Activated CD8-positive, alpha-beta memory T cell treated with anti-CD3 and anti-CD28 coated beads, Interleukin-2, amount 50 U/mL, for 48 hours (primary cell): ENCODE results near the gene CYTL1.
"Not testable (repeated sequence)": the region's sequence is repeated elsewhere in the genome, so short reads cannot be mapped to it uniquely, and the experiment has no call there.

Experiments used
- DNase-seq: peaks from one replicate; pipeline ENCODE4 v3.0.0-alpha.2; 2020

Gene CYTL1

DNA sequence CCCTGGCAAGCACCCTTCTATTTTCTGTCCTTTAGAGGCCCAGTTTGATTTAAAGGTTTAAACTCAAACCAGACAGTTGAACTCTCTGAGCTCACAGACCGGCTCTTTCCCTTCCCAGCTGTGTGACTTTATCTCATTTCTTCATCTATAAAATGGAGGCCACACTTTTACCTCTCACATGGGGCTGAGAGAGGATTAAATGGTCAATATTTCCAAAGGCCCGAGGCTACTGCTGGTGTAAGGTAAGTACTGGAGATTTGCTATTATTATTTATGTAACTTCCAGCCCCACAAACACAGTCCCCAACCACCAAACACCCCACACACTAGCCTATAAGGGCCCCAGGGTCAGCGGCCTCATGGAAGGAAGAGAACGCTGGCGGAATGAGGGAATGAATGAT, 13.6 kb upstream of the CYTL1 start:
- no peak for DNase-seq

DNA sequence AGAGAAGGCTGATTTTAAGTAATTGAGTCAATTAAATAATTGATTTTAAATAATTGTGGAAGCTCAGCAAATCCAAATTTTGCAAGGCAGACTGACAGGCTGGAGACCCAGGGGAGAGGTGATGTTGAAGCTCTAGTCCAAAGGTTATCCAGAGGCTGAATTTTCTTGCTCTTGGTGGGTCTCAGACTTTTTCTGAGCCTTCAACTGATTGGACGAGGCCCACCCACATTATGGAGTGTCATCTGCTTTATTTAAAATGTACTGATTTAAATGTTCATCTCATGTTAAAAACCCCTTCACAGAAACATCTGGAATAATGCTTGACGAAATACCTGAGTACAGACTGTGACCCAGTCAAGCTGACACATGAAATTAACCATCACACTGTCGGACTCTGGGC, 11.7 kb upstream of the CYTL1 start:
- DNase-seq, result no peak

DNA sequence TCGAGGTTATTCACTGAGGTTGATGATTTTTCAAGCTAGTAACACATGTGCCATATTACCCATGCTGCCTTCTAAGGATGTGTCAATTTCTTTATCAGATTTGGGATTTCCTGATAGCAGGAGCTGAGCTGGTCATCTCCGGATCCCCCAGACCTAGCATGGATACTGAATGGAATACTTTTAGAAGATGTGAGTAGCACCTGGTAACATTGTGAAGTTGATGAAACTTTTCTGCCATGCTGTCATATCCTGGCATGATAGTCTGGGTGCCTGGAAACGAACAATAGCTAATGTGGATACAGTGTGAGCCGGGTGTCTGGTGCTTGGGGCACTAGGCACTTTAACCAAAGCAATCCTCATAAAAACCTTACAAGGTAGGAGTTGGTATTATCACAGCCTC, 11.0 kb upstream of the CYTL1 start:
- DNase-seq, result no peak

DNA sequence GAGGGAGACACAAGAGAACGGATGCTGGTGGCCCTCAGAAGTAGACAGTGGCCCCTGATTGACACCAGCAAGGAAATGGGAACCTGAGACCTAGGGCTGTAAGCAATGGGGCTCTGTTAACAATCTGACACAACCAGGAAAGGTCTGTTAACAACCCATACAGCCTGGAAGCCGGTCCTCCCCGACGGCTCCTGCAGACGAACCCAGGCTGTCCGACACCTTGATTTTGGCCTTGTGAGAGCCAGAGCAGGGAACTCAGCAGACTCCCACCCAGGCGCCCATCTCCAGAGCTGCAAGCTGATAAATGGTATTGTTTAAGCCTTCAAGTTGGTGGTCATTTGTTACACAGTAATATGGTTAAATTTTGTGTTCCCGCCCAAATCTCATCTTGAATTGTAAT, 10.2 kb upstream of the CYTL1 start:
- no peak for DNase-seq

DNA sequence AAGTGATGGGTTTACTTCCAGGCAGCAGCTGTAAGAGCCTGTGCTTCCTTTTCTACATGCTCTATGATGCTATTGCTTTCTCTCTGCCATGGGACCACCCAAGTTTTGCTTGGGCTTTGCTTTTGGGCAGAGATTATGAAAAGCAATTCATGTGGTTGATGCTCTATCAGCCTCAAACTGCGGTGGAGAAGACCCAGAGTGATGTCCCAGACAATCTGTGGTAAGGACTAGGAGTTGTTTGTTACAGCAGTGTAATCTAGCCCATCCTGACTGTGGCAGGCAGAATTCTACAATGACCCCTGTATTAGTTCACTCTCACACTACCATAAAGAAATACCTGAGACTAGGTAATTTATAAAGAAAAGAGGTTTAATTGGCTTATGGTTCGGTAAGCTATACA, 9.2 kb upstream of the CYTL1 start:
- DNase-seq, result no peak

DNA sequence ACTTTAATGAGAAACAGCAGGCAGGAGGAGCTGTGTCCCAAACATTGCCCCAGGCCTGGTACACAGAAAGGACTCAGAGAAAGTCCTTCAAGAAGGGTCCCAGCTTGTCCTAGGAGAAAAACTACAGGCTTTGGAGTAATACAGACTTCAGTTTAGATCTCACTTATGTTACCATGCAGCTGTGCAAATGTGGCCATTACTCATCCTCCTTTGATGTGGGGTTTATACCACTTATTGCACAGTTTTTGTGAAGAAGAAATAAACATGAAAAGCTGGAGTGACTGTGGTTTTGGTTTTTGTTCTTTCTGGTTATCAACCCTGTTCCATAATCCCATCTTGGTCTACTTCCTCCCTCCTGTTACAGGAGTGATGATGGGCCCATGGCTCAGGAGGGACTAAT, 8.1 kb upstream of the CYTL1 start:
- no peak for DNase-seq

DNA sequence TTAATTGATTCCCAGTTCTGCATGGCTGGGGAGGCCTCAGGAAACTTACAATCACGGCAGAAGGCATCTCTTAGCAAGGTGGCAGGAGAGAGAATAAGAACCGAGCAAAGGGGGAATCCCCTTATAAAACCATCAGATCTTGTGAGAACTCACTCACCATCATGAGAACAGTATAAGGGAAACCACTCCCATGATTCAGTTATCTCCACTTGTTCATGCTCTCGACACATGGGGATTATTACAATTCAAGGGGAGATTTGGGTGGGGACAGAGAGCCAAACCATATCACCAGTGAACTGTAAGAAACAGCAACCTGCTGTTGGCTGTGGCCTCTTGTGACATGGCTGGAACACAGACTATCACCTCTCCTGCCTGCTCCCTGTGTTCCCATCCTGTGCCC, 7.1 kb upstream of the CYTL1 start:
- DNase-seq, result no peak

DNA sequence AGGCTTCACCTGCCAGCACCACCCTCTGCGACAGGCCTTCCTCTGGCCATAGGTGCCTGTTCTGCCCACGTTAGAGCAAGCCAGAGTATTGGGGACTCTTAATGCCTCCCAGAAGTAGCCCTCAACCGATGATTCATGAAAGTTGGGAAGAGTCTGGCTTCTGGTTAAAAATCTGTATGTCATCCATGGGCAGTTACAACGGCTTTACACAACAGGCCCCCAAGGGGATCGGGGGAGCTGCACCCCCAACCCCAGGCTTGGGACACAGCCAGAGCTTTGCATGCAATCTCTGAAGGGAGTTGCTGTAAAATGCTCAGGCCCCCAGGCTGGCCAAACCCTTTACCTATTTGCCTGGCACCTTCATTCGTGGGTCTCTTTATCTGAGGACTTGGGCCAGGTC, 5.4 kb upstream of the CYTL1 start:
- no peak for DNase-seq

DNA sequence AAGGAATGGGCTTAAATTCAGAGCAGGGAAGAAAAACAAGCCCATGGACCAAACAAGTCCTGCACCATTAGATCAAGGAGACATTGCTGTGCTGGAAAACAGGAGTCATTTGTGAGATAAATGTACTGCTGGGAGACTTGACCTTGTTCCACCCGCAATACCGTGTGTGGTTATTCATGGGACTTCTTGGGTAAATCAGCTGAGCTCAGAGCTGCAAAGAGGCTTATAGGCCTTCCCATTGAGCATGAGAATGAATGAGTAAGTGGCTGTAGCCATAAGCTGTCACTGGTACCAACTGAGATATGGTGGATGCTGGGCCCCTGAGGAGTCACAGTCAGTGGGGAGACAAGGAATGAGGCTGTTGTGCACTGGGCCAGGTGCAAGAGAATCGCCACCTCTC, 2.3 kb upstream of the CYTL1 start:
- DNase-seq, result no peak

DNA sequence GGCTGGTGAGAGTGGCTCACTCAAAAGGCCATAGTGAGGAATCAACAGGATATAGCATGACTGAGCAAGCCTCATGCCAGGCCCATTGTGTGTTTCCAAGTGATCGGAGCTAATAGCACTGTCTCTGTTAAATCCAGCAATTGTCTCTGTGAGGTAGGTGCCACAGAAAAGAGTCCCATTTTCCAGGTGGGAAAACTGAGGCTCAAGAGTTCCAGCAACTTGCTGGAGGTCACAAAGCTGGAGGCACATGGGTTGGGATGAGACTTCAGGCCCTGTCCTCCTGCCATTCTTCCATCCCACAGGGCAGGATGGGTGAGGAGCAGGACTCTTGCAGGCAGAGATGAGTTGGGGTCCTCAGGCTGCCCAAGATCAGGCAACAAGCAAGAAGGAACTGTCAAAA, 1.1 kb upstream of the CYTL1 start:
- no peak for DNase-seq

DNA sequence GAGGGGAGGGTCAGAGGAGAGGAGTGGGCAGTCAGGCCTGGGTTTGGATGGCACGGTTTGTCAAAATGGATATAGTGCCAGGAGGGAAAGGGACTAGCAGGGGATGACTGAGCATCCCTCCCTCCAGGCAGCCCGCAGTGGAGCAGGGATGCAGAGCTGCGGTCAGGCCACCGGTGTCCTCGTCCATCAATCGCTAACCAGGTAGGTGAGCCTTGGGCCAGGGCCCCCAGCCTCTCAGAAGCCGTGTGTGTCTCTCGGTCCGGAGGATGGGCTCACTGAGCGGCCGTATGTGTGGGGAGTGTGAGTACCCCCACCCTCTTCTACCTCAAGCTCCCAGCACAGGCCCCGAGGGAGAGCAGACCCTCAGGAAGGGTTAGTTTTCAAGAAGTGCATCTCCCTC, 538 bp upstream of the CYTL1 start:
- DNase-seq, result no peak

DNA sequence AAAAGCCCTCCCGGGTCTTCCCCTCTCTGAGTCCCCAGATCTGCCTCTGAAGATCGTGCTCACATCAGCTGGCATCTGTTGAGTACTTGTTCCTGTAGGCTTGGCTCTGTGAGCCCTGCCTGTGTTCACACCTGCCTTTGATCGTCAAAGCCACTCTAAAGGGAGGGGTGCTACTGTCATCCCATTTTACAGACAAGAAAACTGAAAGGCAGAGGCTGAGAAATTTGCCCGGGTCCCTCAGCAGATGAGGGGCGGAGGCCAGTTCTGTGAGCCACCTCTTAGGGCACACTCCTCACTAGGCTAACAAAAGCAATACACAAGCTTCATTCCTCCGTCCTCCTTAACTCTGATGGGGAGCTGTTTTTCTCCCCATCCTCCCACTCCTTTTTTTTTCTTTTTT, 655 bp downstream of the CYTL1 start:
- no peak for DNase-seq

DNA sequence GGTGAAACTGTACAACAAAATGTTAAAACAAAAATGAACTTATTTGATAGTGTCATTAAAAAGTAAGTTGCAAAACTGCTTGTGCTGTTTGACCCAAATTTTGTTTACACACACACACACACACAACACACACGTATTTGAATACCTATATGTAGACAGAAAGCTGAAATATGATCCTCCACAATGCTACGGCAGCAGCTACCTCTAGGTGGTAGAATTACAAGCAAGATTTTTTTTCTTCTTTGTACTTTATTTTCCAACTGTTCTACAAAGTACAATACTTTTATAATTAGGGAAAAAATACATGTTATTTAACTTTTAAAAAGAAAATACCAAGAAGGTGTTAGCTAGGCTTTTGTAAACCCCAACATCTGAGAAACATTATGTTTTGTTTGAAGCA, 1.2 kb downstream of the CYTL1 start:
- DNase-seq, result no peak

DNA sequence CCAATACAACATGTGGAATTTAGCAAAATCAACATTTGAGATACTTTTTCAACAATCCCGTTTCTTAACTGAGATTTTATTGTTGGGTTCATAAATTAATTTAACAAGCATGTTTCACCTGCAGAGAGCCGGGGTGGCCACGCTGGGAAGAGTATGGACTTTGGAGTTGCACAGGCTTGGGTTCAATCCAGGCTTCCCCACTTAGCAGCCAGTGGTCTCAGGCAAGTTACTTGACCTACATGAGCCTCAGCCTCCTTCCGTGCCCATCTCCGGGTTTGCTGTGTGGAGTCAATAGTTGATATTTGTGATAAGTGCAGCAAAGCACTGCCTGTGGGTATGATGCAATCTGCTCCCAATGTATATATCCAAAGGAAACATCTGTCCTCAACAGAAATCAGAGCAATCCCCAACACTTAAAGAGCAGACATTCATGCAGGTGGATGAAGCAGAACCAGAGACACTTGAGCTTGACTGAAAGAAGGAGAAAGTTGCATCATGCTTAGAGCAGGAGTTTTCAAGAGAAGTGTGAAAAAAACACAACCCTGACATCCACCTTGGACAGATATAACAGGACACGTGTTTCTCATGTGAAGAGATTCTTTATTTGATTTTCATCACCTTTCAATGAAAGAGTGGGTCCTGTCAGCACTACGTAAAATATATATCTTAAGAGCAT, 5.1 kb downstream of the CYTL1 start:
- DNase-seq, result no peak

DNA sequence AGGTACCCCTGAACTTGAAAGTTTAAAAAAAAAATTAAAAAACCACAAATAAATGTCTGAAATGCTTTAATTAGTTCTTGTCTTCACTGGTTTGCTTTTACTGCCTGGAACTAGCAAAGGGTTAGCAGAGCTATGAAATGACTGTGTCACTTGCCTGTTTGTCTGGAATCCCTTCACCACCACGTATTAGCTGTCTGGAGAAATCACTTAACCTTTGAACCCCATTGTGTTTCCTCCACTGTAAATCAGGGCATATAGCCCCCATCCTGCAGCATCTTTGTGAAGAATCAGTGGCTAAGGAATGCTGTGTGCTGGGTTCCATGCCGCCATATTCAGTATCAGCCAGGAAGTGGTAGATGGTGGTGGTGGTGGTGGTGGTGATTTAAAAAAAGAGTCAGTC, 6.3 kb downstream of the CYTL1 start:
- no peak for DNase-seq

DNA sequence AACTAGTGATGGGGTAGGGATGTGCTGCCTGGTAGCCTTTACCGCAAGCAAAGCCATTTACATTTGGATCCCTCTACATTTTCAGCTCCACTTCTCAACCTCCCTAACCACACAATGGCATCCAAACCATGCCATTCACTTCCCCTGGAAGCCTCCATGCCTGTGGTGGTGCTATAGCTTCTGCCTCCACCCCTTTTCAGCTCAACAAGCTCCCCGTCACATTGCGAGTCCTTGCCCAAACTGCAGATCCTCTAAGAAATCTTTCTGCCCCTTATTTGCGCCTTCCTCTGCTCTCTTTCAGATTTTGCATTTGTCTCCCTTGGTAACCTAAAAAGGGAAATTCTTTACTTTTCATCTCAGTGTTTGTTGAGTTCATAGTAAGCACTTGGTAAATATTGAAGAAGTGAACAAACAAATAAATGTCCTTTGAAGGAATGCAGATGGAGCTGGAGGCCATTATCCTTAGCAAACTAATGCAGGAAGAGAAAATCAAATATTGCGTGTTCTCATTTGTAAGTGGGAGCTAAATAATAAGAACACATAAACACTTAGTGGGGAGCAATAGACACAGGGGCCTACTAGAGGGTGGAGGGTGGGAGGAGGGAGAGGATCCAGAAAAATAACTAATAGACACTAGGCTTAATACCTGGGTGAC, 6.9 kb downstream of the CYTL1 start:
- no peak for DNase-seq

DNA sequence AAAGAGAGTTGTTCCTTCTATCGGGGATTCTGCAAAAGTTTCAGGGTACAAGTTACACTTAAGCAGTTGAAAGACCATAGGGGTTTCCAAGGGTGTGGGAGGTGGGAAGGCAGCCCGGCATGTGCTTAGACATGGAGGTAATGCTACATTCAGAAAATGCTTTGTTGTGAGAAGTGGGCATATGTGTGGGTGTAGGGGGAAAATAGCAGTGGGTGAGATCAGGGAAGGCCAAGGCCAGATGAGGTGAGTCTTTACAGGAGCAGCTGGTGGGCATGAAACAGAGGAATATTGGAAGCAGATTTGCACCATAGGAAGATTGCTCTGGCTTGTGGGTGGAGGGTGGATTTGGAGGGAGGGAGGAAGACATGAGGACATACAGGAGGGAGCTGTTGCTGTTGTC, 8.3 kb downstream of the CYTL1 start:
- no peak for DNase-seq

DNA sequence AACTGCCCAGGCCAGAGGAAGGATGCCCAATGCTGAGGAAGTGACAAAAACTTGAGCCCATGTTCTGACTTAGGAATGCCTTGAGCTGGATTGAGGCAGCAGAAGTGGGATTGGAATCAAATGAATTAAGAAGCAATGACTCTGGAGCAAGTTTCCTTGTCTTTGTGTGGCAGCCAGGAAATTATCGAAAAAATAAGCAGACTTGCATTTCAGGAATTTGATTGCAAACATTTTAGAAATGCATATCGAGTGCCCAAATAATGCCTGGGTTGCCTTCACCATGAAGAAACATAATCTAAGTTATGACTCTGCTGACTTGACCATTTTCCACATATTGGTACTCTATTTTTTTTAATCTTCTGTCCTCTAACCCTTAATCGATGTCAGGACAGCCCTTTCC, 9.5 kb downstream of the CYTL1 start:
- no peak for DNase-seq

DNA sequence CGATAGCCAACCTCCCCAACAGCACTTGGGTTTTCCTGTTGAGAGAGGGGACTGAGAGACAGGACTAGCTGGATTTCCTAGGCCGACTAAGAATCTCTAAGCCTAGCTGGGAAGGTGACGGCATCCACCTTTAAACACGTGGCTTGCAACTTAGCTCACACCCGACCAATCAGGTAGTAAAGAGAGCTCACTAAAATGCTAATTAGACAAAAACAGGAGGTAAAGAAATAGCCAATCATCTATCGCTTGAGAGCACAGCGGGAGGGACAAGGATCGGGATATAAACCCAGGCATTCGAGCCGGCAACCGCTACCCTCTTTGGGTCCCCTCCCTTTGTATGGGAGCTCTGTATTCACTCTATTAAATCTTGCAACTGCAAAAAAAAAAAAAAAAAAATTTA, 12.3 kb downstream of the CYTL1 start:
- not testable (repeated sequence) for DNase-seq

DNA sequence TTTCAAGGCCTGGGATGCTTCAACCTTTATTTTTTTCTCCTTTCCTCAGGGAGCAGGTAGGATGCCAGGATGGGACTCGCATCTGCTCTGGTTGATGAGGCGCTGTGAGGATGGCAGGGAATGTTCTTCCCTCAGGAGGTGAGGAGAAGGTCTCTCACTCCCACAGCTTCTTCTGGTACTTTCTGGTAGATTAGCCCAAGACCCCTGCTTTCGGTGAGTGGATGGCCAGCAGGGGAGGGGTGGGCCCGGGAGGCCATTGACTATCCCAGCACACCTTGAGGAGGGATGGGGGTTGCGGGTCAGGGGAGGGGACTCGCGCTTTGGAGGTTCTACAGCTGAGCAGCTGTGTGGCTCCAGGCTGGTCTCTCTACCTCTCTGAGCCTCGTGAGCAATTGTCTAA, 14.8 kb downstream of the CYTL1 start:
- DNase-seq, result no peak

DNA sequence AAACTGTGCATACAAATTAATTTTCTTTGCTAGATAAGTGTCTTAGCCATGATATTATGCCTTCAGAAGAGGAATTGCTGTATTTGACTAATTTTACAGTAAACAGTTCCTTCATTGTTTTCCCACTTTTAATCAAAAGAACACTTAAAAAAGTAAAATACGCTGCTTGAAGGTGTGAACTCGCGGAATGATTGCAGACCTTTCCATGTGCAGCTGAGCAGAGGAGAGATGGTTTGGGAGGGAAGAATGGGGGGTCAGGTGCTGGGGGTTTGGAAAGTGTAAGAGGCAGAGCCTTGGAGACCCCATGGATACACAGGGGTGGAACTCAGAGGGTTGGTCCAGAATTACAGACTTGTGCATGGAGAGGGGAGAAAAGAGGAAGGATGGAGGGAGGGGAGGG, 15.3 kb downstream of the CYTL1 start:
- no peak for DNase-seq

DNA sequence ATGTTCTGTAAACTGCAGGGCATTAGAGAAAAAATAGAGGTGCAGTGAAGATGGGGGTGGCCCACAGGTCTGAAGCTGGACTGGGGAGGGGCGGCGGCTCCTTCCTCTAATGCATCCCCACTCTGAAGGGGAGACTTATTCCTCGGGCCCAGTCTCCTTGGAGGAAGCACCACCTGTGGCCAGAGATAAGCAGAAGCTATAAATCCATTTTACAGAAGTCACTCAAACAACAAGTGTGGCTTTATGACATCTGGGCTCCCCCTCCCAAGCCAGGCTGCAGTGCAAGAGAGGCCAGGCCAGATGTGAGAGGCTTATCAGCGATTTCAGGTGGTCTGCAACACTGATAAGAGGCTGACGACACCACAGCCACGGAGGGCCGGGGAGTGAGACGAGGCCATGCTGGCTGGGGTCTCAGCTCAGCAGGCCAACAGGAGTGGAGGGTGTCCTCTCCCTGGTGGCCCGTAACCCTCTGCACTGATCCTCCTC, 15.8 kb downstream of the CYTL1 start:
- no peak for DNase-seq

DNA sequence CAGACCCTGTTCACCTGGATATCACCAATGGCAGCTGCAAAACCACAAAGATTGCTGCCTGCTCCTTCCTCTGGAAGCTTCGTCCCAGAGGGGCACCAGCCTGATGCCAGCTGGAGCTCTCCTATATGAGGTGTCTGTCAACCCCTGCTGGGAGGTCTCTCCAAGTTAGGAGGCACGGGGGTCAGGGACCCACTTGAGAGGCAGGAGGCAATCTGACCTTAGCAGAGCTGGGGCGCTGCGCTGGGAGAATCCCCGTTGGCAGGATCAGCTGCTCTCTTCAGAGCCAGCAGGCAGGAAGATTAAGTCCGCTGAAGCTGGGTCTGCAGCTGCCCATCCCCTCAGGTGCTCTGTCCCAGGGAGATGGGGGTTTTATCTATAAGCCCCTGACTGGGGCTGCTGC, 17.6 kb downstream of the CYTL1 start:
- DNase-seq, result not testable (repeated sequence)

DNA sequence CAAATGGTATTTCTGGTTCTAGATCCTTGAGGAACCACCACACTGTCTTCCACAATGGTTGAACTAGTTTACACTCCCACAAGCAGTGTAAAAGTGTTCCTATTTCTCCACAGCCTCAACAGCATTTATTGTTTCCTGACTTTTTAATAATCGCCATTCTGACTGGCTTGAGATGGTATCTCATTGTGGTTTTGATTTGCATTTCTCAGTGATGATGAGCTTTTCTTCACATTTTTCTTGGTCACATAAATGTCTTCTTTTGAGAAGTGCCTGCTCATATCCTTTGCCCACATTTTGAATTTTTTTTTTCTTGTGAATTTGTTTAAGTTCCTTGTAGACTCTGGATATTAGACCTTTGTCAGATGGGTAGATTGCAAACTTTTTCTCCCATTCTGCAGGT, 22.3 kb downstream of the CYTL1 start:
- not testable (repeated sequence) for DNase-seq

DNA sequence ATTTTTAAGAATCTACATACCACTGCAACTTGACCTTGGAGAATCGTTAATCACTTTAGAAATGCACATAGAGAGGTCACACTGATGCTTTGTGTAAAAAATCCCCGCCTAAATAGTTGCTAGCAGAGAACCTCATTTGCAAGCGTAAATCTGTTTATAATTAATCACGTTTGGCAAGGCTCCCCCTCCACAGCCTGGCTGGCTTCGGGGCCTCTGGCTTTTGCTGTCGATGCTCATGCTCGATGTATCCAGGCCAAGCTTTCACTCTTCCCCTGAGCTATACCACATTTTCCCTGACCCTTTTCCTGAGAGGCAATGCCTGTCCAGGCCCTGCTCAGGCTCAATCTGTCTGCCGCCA, 23.4 kb downstream of the CYTL1 start:
- no peak for DNase-seq
